HepG2 (cell line): ENCODE results near the gene UBE2O. TPM values are rescaled to one million over a fixed set of nuclear protein-coding genes. Genes with fewer than 3 reads are reported as not detected.
A peak's percentile ranks its signal among the peaks of the same experiment; 100 is the strongest.

Experiments used
- DDIT3 ChIP-seq: sonication (generic); formaldehyde crosslinking; IDR thresholded peaks from 2 replicates; pipeline ENCODE4 v1.4.0; 2020; ENCODE audit warnings: mild to moderate bottlenecking, missing genetic modification reagents
- ESRRA ChIP-seq: sonication (generic); formaldehyde crosslinking; IDR thresholded peaks from 2 replicates; pipeline ENCODE4 v1.5.1; 2020; ENCODE audit warnings: mild to moderate bottlenecking, low read depth, missing genetic modification reagents
- FOXO4 ChIP-seq: sonication (generic); formaldehyde crosslinking; conservative IDR thresholded peaks from 2 replicates; pipeline ENCODE4 v1.8.1; 2023; ENCODE audit warnings: missing genetic modification reagents
- GMEB1 ChIP-seq: sonication (generic); formaldehyde crosslinking; IDR thresholded peaks from 2 replicates; pipeline ENCODE4 v1.5.1; 2020; ENCODE audit warnings: missing genetic modification reagents, mild to moderate bottlenecking, borderline replicate concordance
- KLF15 ChIP-seq: sonication (generic); formaldehyde crosslinking; IDR thresholded peaks from 2 replicates; pipeline ENCODE4 v1.8.1; 2023; ENCODE audit warnings: borderline replicate concordance, mild to moderate bottlenecking, inconsistent platforms, missing genetic modification reagents, mixed read lengths
- MXI1 ChIP-seq: IDR thresholded peaks from 3 replicates; pipeline ENCODE4 v1.6.1; 2012; ENCODE audit warnings: low read depth, low read length, inconsistent platforms, borderline replicate concordance
- PPARG ChIP-seq: conservative IDR thresholded peaks from 2 replicates; pipeline ENCODE4 v1.6.1; 2016; ENCODE audit warnings: missing biosample characterization, missing genetic modification reagents
- ZBTB49 ChIP-seq: sonication (generic); formaldehyde crosslinking; IDR thresholded peaks from 2 replicates; pipeline ENCODE4 v1.4.0; 2020; ENCODE audit warnings: missing genetic modification reagents, borderline replicate concordance
- ZNF180 ChIP-seq: sonication (generic); formaldehyde crosslinking; IDR thresholded peaks from 2 replicates; pipeline ENCODE4 v1.4.0; 2020; ENCODE audit warnings: low read depth, missing genetic modification reagents, borderline replicate concordance
- ZNF234 ChIP-seq: sonication (generic); formaldehyde crosslinking; conservative IDR thresholded peaks from 2 replicates; pipeline ENCODE4 v1.5.1; 2020; ENCODE audit warnings: mild to moderate bottlenecking, missing genetic modification reagents
- ZNF781 ChIP-seq: sonication (generic); formaldehyde crosslinking; IDR thresholded peaks from 2 replicates; pipeline ENCODE4 v1.5.1; 2020; ENCODE audit warnings: borderline replicate concordance, mild to moderate bottlenecking, missing genetic modification reagents; ENCODE audit errors: not compliant biosample characterization
- ZNF792 ChIP-seq: IDR thresholded peaks from 2 replicates; pipeline ENCODE4 v1.6.1; 2016
- ZNF878 ChIP-seq: sonication (generic); formaldehyde crosslinking; IDR thresholded peaks from 2 replicates; pipeline ENCODE4 v1.8.1; 2023; ENCODE audit warnings: mild to moderate bottlenecking, missing genetic modification reagents, moderate library complexity
- ZSCAN9 ChIP-seq: IDR thresholded peaks from 2 replicates; pipeline ENCODE4 v1.6.1; 2016; ENCODE audit warnings: borderline replicate concordance
- ZXDC ChIP-seq: sonication (generic); formaldehyde crosslinking; IDR thresholded peaks from 2 replicates; pipeline ENCODE4 v1.5.0; 2020; ENCODE audit warnings: mild to moderate bottlenecking, missing genetic modification reagents
- polyA plus RNA-seq, 8 experiments: library from polyadenylated mRNA; depleted of rRNA in 3 of 8; stranded (reverse) in 7 of 8; unstranded in 1 of 8; fragments of >200 nt; fragmentation: Illumina TruSeq in 4 of 8; extraction: Trizol in 4 of 8; gene quantifications; 2 replicates each; pipeline versions ENCODE4 v1.2.1 to v1.2.3, GENCODE V29; 2011 to 2016; ENCODE audit warnings: low read depth in 4 of 8, missing spikeins in 1 of 8, mixed read lengths in 1 of 8; ENCODE audit not compliant: insufficient read depth in 1 of 8
- total RNA-seq, 5 experiments: library from RNA; depleted of rRNA; stranded (reverse); fragments of >200 nt; fragmentation: Illumina TruSeq; extraction: Trizol; gene quantifications; 2 replicates each; pipeline ENCODE4 v1.2.3, GENCODE V29; 2016; ENCODE audit warnings: low read depth in 1 of 5

The UBE2O gene
- total and polyA plus RNA-seq, 2 of the 13 experiments (the other 11 are each of a cell fraction or from before 2014, with no cell fraction given): 21.5 to 23.5 TPM

GRCh38 chr17:76497979-76498875, 45.3 kb upstream of the UBE2O start (continued):
- TF ChIP-seq ZNF180 (CRISPR knock-in tag): no peak
- TF ChIP-seq MXI1: peak; percentile 61; the same call in 1 of the 3 replicates
- TF ChIP-seq PPARG (CRISPR knock-in tag): peak; percentile 59; the same call in 1 of the 2 replicates
- peak; percentile 94 for TF ChIP-seq ESRRA (CRISPR knock-in tag)
- no peak for TF ChIP-seq FOXO4
- TF ChIP-seq KLF15: no peak
- TF ChIP-seq ZNF781 (CRISPR knock-in tag): no peak
- no peak for TF ChIP-seq ZXDC (CRISPR knock-in tag)
- TF ChIP-seq ZNF792 (CRISPR knock-in tag): peak; percentile 58; the same call in 1 of the 2 replicates
- no peak for TF ChIP-seq DDIT3 (CRISPR knock-in tag)
- TF ChIP-seq ZSCAN9 (CRISPR knock-in tag): no peak
- TF ChIP-seq GMEB1 (CRISPR knock-in tag): no peak; the same call in 1 of the 2 replicates
- TF ChIP-seq ZBTB49 (CRISPR knock-in tag): no peak
- TF ChIP-seq ZNF234 (CRISPR knock-in tag): no peak
- TF ChIP-seq ZNF878 (CRISPR knock-in tag): no peak
